ENCODE measurements around the gene KRT5.

KRT5 gene

GRCh38 chr12:52486166-52487105 lies 33.8 kb downstream of the KRT5 start:
- no peak overlapping the region for H3K9ac ChIP-seq

GRCh38 chr12:52480073-52480472 lies 40.1 kb downstream of the KRT5 start:
- no peak for TF ChIP-seq CTCF (conservative IDR thresholded peaks at IDR 0.05; ENCODE audit: low read depth, low read length)
- Histone ChIP-seq H3K4me3 (IDR thresholded peaks at IDR 0.05; ENCODE audit: insufficient read depth, low read depth, low read length) (no peak overlapping the region), H3K36me3 (ENCODE audit: insufficient read depth) (no peaks in the 10 kb centered on the region), H3K27me3 (ENCODE audit: insufficient read depth, low read depth) (no peaks in the 10 kb centered on the region), H3K9ac (no peak overlapping the region), H3K4me2 (no peak overlapping the region), H3K4me1 (ENCODE audit: low read depth, poor library complexity, severe bottlenecking) (no peaks in the 10 kb centered on the region), H3K27ac (no peak overlapping the region), H2AFZ (ENCODE audit: low read depth) (no peak overlapping the region), H4K20me1 (ENCODE audit: insufficient read depth) (no peaks in the 10 kb centered on the region), H3K79me2 (ENCODE audit: insufficient read depth, low read depth) (no peaks in the 10 kb centered on the region)

More at GRCh38 chr12:52486166-52487105, 33.8 kb downstream of the KRT5 start:
- Histone ChIP-seq H3K4me2 (no peak overlapping the region), H3K36me3 (ENCODE audit: insufficient read depth) (no peaks in the 10 kb centered on the region), H3K27me3 (ENCODE audit: insufficient read depth, low read depth) (peaks cover 4% of the 10 kb centered on the region; the same call in 1 of the 2 replicates), H3K79me2 (ENCODE audit: insufficient read depth, low read depth) (no peaks in the 10 kb centered on the region), H3K27ac (no peak overlapping the region), H3K4me1 (ENCODE audit: low read depth, poor library complexity, severe bottlenecking) (no peaks in the 10 kb centered on the region), H3K4me3 (IDR thresholded peaks at IDR 0.05; ENCODE audit: insufficient read depth, low read depth, low read length) (no peak overlapping the region), H4K20me1 (ENCODE audit: insufficient read depth) (no peaks in the 10 kb centered on the region), H2AFZ (ENCODE audit: low read depth) (no peak overlapping the region)
- TF ChIP-seq CTCF (conservative IDR thresholded peaks at IDR 0.05; ENCODE audit: low read depth, low read length): no peak

GRCh38 chr12:52477651-52478050 lies 42.5 kb downstream of the KRT5 start:
- H3K79me2 ChIP-seq (ENCODE audit: insufficient read depth, low read depth): no peaks in the 10 kb centered on the region
- no peak overlapping the region for H3K4me3 ChIP-seq (IDR thresholded peaks at IDR 0.05; ENCODE audit: insufficient read depth, low read depth, low read length)
- no peak overlapping the region for H3K27ac ChIP-seq
- H3K4me2 ChIP-seq: no peak overlapping the region
- no peaks in the 10 kb centered on the region for H3K36me3 ChIP-seq (ENCODE audit: insufficient read depth)
- no peak overlapping the region for H3K9ac ChIP-seq
- H4K20me1 ChIP-seq (ENCODE audit: insufficient read depth): no peaks in the 10 kb centered on the region
- no peaks in the 10 kb centered on the region for H3K4me1 ChIP-seq (ENCODE audit: low read depth, poor library complexity, severe bottlenecking)
- H3K27me3 ChIP-seq (ENCODE audit: insufficient read depth, low read depth): no peaks in the 10 kb centered on the region; the same call in 1 of the 2 replicates
- no peak for TF ChIP-seq CTCF (conservative IDR thresholded peaks at IDR 0.05; ENCODE audit: low read depth, low read length)
- H2AFZ ChIP-seq (ENCODE audit: low read depth): no peak overlapping the region

- TF ChIP-seq CTCF (conservative IDR thresholded peaks at IDR 0.05; ENCODE audit: low read depth, low read length): no peak
- H3K27ac ChIP-seq: no peak overlapping the region
These were observed 46.0 kb downstream of the KRT5 start for GRCh38 chr12:52474212-52474611.

More at GRCh38 chr12:52474212-52474611, 46.0 kb downstream of the KRT5 start:
- no peak overlapping the region for H3K4me2 ChIP-seq
- H4K20me1 ChIP-seq (ENCODE audit: insufficient read depth): no peaks in the 10 kb centered on the region
- H2AFZ ChIP-seq (ENCODE audit: low read depth): no peak overlapping the region
- no peaks in the 10 kb centered on the region for H3K4me1 ChIP-seq (ENCODE audit: low read depth, poor library complexity, severe bottlenecking)
- H3K36me3 ChIP-seq (ENCODE audit: insufficient read depth): no peaks in the 10 kb centered on the region
- no peaks in the 10 kb centered on the region; the same call in 1 of the 2 replicates for H3K27me3 ChIP-seq (ENCODE audit: insufficient read depth, low read depth)
- H3K79me2 ChIP-seq (ENCODE audit: insufficient read depth, low read depth): no peaks in the 10 kb centered on the region
- no peak overlapping the region for H3K9ac ChIP-seq
- no peak overlapping the region for H3K4me3 ChIP-seq (IDR thresholded peaks at IDR 0.05; ENCODE audit: insufficient read depth, low read depth, low read length)

All from KMS-11 (cell line).